ENCODE measurements around the gene SCTR.

The SCTR gene

DNA sequence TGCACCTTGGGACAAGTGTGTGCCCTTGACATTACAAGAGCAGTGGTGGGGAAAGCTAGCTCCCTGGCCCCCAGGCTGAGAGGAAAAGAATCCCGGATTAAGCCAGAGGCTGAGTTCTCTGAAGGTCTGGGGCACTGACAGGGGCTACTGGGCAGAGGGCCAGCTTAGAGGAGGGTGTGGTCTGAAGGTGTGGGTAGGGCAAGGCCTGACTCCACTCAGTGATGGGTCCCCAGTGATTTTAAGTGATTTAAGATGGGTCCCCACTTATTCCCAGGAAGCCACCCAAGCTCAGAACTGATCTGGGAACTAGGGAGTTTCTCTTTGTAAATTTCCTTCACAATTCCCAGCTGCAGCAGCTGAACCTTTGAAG lies 83.8 kb downstream of the SCTR start:
- Histone ChIP-seq H3K9ac (ENCODE audit: low read length in 5 of 5) (no peak overlapping the region), H3K27ac (ENCODE audit: low read depth, low read length) (peak overlapping the region; percentile 23), H3K36me3 (ENCODE audit: control insufficient read depth in 5 of 5, insufficient read depth in 5 of 5, low read length in 5 of 5) (peaks cover 0 to 42% (median 33%) of the 10 kb centered on the region in 5 donors), H3K4me1 (ENCODE audit: control insufficient read depth in 5 of 5, insufficient read depth in 5 of 5, low read length in 5 of 5) (peaks cover 3 to 35% (median 14%) of the 10 kb centered on the region in 5 donors), H3K9me3 (ENCODE audit: control insufficient read depth in 5 of 5, low read length in 5 of 5) (no peaks in the 10 kb centered on the region), H3K4me3 (ENCODE audit: low read depth in 1 of 5, low read length in 5 of 5) (no peak overlapping the region), H3K27me3 (ENCODE audit: control insufficient read depth in 5 of 5, insufficient read depth in 4 of 5, low read length in 5 of 5) (no peaks in the 10 kb centered on the region)

DNA sequence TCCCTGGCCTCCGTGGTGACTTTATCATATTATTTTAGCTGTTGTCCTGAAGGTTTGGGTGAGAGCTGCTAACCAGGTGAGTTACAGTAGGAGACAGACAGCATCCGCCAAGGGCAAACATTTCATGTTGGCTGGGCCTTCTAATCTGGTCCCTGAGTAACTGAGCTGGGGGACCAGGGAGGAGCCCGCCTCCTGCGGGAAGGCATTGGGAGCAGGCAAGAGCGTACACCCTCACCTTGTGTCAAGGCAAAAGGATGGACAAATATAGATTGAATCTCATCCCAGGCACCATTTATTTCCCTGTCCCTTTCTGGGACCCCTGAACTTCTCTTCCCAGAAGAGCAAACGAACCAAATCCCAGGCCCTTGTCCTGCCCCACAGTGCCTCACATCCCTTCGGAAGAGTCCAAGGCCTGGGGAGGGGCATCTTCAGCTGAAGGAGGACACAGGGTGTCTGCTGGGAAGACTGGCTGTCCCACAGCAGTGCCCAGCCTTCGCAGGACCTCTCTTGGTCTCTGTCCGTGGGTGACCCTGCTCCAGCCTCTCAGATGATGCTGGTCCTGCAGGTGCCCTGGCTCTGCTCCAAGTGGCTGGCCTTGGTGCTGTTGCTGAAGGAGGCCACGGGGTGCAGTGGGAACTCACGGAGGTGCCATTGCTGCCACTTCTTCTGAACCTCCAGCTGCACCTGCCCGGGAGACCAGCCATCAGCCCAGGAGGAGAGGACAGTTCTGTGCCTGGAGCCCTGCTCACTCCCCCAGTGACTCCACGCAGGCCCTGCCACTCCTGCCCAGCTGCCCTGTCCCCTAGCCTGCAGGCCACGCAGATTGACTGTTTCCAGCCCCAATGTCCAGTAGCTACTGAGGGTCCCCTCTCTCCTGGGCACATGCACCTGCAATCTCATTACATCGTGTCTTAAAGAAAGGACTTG lies 84.4 kb downstream of the SCTR start:
- Histone ChIP-seq H3K9ac (ENCODE audit: low read length in 5 of 5) (no peak overlapping the region), H3K27ac (ENCODE audit: low read depth, low read length) (peak overlapping the region; percentile 23), H3K9me3 (ENCODE audit: control insufficient read depth in 5 of 5, low read length in 5 of 5) (no peaks in the 10 kb centered on the region), H3K4me3 (ENCODE audit: low read depth in 1 of 5, low read length in 5 of 5) (no peak overlapping the region), H3K4me1 (ENCODE audit: control insufficient read depth in 5 of 5, insufficient read depth in 5 of 5, low read length in 5 of 5) (peaks cover 3 to 41% (median 21%) of the 10 kb centered on the region in 5 donors), H3K36me3 (ENCODE audit: control insufficient read depth in 5 of 5, insufficient read depth in 5 of 5, low read length in 5 of 5) (peaks cover 0 to 44% (median 36%) of the 10 kb centered on the region in 5 donors), H3K27me3 (ENCODE audit: control insufficient read depth in 5 of 5, insufficient read depth in 4 of 5, low read length in 5 of 5) (no peaks in the 10 kb centered on the region)

DNA sequence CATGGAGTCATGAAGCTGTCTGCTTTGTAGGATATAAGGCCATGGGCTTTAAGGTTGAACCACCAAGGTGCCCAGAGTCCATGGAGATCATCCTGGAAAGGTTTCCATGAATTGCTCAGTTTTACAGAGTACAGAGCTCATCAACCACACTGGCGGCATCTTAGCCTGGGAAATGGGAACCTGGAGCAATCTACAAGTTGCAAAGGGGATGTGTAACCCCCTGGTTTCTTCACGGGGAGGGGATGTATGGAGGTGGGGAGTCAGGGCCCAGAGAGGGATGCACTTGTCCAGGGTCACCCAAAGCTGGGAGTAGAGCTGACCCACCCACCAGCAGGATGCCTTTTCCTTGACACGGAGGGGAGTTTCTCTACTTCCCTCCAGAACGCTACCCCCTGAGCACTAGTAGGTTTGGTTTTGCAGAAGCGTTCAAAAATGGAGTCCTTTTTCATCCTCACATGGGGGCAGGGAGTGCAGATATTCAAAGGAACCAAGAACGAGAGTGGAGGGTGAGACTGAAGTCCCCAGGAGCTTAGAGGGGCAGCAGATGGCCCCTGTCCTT lies 85.5 kb downstream of the SCTR start:
- H3K9me3 ChIP-seq (ENCODE audit: control insufficient read depth in 5 of 5, low read length in 5 of 5), result no peaks in the 10 kb centered on the region
- no peak overlapping the region for H3K4me3 ChIP-seq (ENCODE audit: low read depth in 1 of 5, low read length in 5 of 5)
- H3K4me1 ChIP-seq (ENCODE audit: control insufficient read depth in 5 of 5, insufficient read depth in 5 of 5, low read length in 5 of 5), result peaks cover 3 to 51% (median 31%) of the 10 kb centered on the region in 5 donors

DNA sequence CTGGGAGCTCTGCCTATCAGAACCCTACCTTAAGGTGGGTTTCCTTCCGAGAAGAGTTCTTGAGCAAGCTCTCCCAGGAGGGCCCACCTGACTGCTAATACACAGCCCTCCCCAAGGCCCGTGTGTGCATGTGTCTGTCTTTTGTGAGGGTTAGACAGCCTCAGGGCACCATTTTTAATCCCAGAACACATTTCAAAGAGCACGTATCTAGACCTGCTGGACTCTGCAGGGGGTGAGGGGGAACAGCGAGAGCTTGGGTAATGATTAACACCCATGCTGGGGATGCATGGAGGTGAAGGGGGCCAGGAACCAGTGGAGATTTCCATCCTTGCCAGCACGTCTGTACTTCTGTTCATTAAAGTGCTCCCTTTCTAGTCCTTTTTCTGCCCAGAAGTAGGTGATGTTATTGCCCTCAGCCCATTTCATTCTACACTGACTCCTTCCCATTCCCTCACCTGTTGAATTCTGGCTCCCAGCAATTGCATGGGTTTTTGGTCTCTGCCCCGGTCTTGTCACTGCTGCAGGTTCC lies 86.1 kb downstream of the SCTR start:
- Histone ChIP-seq H3K9me3 (ENCODE audit: control insufficient read depth in 5 of 5, low read length in 5 of 5) (no peaks in the 10 kb centered on the region), H3K27ac (ENCODE audit: low read depth, low read length) (no peak overlapping the region)

More for the DNA sequence above, 85.5 kb downstream of the SCTR start:
- Histone ChIP-seq H3K27ac (ENCODE audit: low read depth, low read length) (no peak overlapping the region), H3K27me3 (ENCODE audit: control insufficient read depth in 5 of 5, insufficient read depth in 4 of 5, low read length in 5 of 5) (no peaks in the 10 kb centered on the region), H3K36me3 (ENCODE audit: control insufficient read depth in 5 of 5, insufficient read depth in 5 of 5, low read length in 5 of 5) (peaks cover 0 to 46% (median 36%) of the 10 kb centered on the region in 5 donors), H3K9ac (ENCODE audit: low read length in 5 of 5) (no peak overlapping the region)

DNA sequence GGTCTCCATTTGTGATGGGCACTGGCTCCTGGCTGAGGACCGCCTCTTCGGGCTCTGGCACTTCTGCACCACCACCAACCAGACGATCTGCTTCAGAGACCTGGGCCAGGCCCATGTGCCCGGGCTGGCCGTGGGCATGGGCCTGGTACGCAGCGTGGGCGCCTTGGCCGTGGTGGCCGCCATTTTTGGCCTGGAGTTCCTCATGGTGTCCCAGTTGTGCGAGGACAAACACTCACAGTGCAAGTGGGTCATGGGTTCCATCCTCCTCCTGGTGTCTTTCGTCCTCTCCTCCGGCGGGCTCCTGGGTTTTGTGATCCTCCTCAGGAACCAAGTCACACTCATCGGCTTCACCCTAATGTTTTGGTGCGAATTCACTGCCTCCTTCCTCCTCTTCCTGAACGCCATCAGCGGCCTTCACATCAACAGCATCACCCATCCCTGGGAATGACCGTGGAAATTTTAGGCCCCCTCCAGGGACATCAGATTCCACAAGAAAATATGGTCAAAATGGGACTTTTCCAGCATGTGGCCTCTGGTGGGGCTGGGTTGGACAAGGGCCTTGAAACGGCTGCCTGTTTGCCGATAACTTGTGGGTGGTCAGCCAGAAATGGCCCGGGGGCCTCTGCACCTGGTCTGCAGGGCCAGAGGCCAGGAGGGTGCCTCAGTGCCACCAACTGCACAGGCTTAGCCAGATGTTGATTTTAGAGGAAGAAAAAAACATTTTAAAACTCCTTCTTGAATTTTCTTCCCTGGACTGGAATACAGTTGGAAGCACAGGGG lies 87.1 kb downstream of the SCTR start:
- Histone ChIP-seq H3K4me1 (ENCODE audit: control insufficient read depth in 5 of 5, insufficient read depth in 5 of 5, low read length in 5 of 5) (peaks cover 5 to 65% (median 47%) of the 10 kb centered on the region in 5 donors), H3K9ac (ENCODE audit: low read length in 5 of 5) (no peak overlapping the region), H3K27me3 (ENCODE audit: control insufficient read depth in 5 of 5, insufficient read depth in 4 of 5, low read length in 5 of 5) (no peaks in the 10 kb centered on the region), H3K4me3 (ENCODE audit: low read depth in 1 of 5, low read length in 5 of 5) (no peak overlapping the region), H3K9me3 (ENCODE audit: control insufficient read depth in 5 of 5, low read length in 5 of 5) (no peaks in the 10 kb centered on the region), H3K27ac (ENCODE audit: low read depth, low read length) (peak overlapping the region; percentile 46), H3K36me3 (ENCODE audit: control insufficient read depth in 5 of 5, insufficient read depth in 5 of 5, low read length in 5 of 5) (peaks cover 0 to 46% (median 36%) of the 10 kb centered on the region in 5 donors)

More for the DNA sequence above, 86.1 kb downstream of the SCTR start:
- peaks cover 0 to 46% (median 36%) of the 10 kb centered on the region in 5 donors for H3K36me3 ChIP-seq (ENCODE audit: control insufficient read depth in 5 of 5, insufficient read depth in 5 of 5, low read length in 5 of 5)
- H3K4me3 ChIP-seq (ENCODE audit: low read depth in 1 of 5, low read length in 5 of 5), result no peak overlapping the region
- peaks cover 5 to 58% (median 37%) of the 10 kb centered on the region in 5 donors for H3K4me1 ChIP-seq (ENCODE audit: control insufficient read depth in 5 of 5, insufficient read depth in 5 of 5, low read length in 5 of 5)
- H3K27me3 ChIP-seq (ENCODE audit: control insufficient read depth in 5 of 5, insufficient read depth in 4 of 5, low read length in 5 of 5), result no peaks in the 10 kb centered on the region
- H3K9ac ChIP-seq (ENCODE audit: low read length in 5 of 5), result peak overlapping the region in 1 of 5 donors; percentile 22

DNA sequence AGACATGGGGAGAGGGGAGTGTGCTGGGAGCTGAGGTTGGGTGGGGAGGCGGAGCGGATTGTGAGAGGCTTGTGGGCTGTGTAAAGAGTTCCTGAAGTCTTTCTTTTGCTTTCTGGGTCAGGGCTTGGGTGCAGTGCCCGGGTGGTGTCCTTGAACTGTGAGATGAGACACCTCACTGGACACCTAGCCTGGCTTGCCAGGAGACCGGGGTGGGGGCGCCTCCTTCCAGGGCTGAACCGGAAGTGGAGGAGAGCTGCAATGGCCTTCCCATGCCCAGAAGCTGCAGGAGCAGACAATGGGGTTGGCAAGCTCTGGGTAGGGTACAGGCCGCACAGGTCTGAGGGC lies 88.4 kb downstream of the SCTR start:
- Histone ChIP-seq H3K27ac (ENCODE audit: low read depth, low read length) (peak overlapping the region; percentile 92), H3K9me3 (ENCODE audit: control insufficient read depth in 5 of 5, low read length in 5 of 5) (no peaks in the 10 kb centered on the region), H3K36me3 (ENCODE audit: control insufficient read depth in 5 of 5, insufficient read depth in 5 of 5, low read length in 5 of 5) (peaks cover 0 to 46% (median 36%) of the 10 kb centered on the region in 5 donors), H3K4me3 (ENCODE audit: low read depth in 1 of 5, low read length in 5 of 5) (peak overlapping the region in 1 of 5 donors; percentile 26), H3K27me3 (ENCODE audit: control insufficient read depth in 5 of 5, insufficient read depth in 4 of 5, low read length in 5 of 5) (no peaks in the 10 kb centered on the region), H3K4me1 (ENCODE audit: control insufficient read depth in 5 of 5, insufficient read depth in 5 of 5, low read length in 5 of 5) (peaks cover 5 to 68% (median 56%) of the 10 kb centered on the region in 5 donors), H3K9ac (ENCODE audit: low read length in 5 of 5) (peak overlapping the region in 1 of 5 donors; percentile 25)

DNA sequence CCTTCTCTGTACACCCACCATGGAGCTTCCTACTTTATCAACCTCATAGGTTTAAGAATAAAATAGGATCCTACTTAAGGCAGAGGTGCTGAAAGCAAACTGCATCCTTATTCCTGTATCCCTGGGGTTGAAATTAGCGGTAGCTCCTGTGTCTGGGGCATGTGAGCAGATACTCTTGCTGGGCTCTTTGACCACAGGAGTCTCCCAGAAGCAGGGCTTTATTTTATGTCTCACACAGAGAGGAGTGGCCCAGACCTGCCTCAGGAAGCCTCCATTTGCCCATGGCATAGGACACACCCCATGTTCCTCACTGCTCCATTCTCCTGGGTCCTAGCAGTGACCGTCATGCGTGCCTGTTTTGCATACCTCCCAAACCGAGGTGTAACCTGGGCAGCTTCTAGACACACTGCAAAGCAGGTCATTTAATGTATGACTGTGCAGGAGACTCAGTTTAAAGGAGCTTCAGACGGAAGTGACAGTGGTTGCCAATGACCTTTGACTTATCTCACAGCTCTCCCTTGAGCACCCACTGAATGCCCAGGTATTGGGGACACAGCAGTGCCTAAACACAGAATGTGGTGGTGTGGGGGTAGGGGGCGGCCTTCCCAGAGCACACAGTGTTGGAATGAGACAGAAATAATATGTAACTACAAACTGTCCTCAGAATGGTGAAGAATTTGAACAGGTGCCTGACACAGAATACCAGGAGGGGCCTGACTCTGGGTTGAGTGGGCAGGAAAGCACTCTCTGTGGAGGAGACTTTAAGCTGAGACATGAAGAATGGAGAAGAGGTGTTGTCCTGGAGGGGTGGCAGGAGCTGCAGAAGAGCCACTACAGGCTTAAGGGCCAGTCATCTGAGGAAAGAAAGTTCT lies 89.0 kb downstream of the SCTR start:
- Histone ChIP-seq H3K4me1 (ENCODE audit: control insufficient read depth in 5 of 5, insufficient read depth in 5 of 5, low read length in 5 of 5) (peaks cover 7 to 74% (median 62%) of the 10 kb centered on the region in 5 donors), H3K27me3 (ENCODE audit: control insufficient read depth in 5 of 5, insufficient read depth in 4 of 5, low read length in 5 of 5) (no peaks in the 10 kb centered on the region), H3K9me3 (ENCODE audit: control insufficient read depth in 5 of 5, low read length in 5 of 5) (no peaks in the 10 kb centered on the region), H3K36me3 (ENCODE audit: control insufficient read depth in 5 of 5, insufficient read depth in 5 of 5, low read length in 5 of 5) (peaks cover 0 to 46% (median 36%) of the 10 kb centered on the region in 5 donors), H3K9ac (ENCODE audit: low read length in 5 of 5) (peak overlapping the region in 2 of 5 donors; percentile 25 to 32), H3K4me3 (ENCODE audit: low read depth in 1 of 5, low read length in 5 of 5) (peak overlapping the region in 4 of 5 donors; percentile 26 to 87 (median 38)), H3K27ac (ENCODE audit: low read depth, low read length) (peak overlapping the region; percentile 92)

DNA sequence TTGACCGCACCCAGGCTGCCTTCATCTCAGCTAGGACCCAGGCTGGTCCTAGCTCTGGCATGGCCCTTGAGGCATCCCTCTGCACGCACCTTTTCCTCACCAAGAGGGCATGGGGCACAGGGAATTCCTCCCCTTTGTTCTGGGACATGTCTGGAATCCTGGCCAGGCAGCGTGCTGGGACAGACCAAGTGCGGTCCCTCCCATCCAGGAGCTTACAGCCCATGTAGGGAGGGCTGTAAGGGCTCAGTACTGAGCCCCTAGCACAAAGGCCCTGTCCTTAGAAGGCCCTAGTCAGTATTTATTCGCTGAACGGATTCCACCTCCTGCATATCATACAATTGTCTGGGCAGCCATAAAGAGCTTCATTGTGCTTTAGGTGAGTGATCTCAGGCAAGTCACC lies 89.6 kb downstream of the SCTR start:
- Histone ChIP-seq H3K27me3 (ENCODE audit: control insufficient read depth in 5 of 5, insufficient read depth in 4 of 5, low read length in 5 of 5) (no peaks in the 10 kb centered on the region), H3K9ac (ENCODE audit: low read length in 5 of 5) (peak overlapping the region in 2 of 5 donors; percentile 14 to 32), H3K36me3 (ENCODE audit: control insufficient read depth in 5 of 5, insufficient read depth in 5 of 5, low read length in 5 of 5) (peaks cover 0 to 39% (median 32%) of the 10 kb centered on the region in 5 donors), H3K4me3 (ENCODE audit: low read depth in 1 of 5, low read length in 5 of 5) (peak overlapping the region; percentile 39 to 93 (median 87)), H3K4me1 (ENCODE audit: control insufficient read depth in 5 of 5, insufficient read depth in 5 of 5, low read length in 5 of 5) (peaks cover 5 to 81% (median 69%) of the 10 kb centered on the region in 5 donors), H3K9me3 (ENCODE audit: control insufficient read depth in 5 of 5, low read length in 5 of 5) (no peaks in the 10 kb centered on the region), H3K27ac (ENCODE audit: low read depth, low read length) (peak overlapping the region; percentile 92)
